HG02884 (cell line): Measurements from ENCODE around the gene NAA38.

Experiments
- ATAC-seq: cut with Tn5 transposase; IDR thresholded peaks from one replicate; pipeline ENCODE4 v1.9.1; 2021; ENCODE audit warnings: mild to moderate bottlenecking, moderate library complexity; ENCODE audit not compliant: unreplicated experiment

The NAA38 gene

GRCh38 chr17:7841915-7842379 lies 15.4 kb downstream of the NAA38 start:
- ATAC-seq: no peak

- ATAC-seq: no peak
Measured at GRCh38 chr17:7841396-7841914, 15.9 kb downstream of the NAA38 start.

- ATAC-seq: no peak
Measured at GRCh38 chr17:7840875-7841274, 16.5 kb downstream of the NAA38 start.

GRCh38 chr17:7840441-7840840 lies 16.9 kb downstream of the NAA38 start:
- no peak for ATAC-seq

GRCh38 chr17:7839876-7840261 lies 17.5 kb downstream of the NAA38 start:
- ATAC-seq: no peak

GRCh38 chr17:7839190-7839875 lies 18.0 kb downstream of the NAA38 start:
- no peak for ATAC-seq

GRCh38 chr17:7838090-7839075 lies 19.0 kb downstream of the NAA38 start:
- no peak for ATAC-seq

GRCh38 chr17:7837408-7838088 lies 19.8 kb downstream of the NAA38 start:
- ATAC-seq: no peak

GRCh38 chr17:7836596-7837407 lies 20.6 kb downstream of the NAA38 start:
- ATAC-seq: no peak

- peak; percentile 31 for ATAC-seq
Measured at GRCh38 chr17:7835814-7836595, 21.4 kb downstream of the NAA38 start.

GRCh38 chr17:7834957-7835813 lies 22.2 kb downstream of the NAA38 start:
- ATAC-seq: peak; percentile 43

GRCh38 chr17:7834542-7834956 lies 22.8 kb downstream of the NAA38 start:
- ATAC-seq: no peak

- no peak for ATAC-seq
Measured at GRCh38 chr17:7833795-7834541, 23.4 kb downstream of the NAA38 start, which contains the start of gene KDM6B. TSS of gene KDM6B (plus strand) at chr17:7834217. CDS start at chr17:7845555, 11,338 bp downstream.

- no peak for ATAC-seq
Measured at GRCh38 chr17:7833011-7833794, 24.2 kb downstream of the NAA38 start.

GRCh38 chr17:7832431-7832830 lies 24.9 kb downstream of the NAA38 start:
- no peak for ATAC-seq

- ATAC-seq: no peak
Measured at GRCh38 chr17:7831233-7831632, 26.1 kb downstream of the NAA38 start.

- ATAC-seq: no peak
Measured at GRCh38 chr17:7830616-7831015, 26.7 kb downstream of the NAA38 start.
